ENCODE results near the gene KDM4D.

KDM4D gene

GRCh38 chr11:94933223-94934130 lies 40.0 kb upstream of the KDM4D start:
- H3K4me1 ChIP-seq (ENCODE audit: control insufficient read depth in 2 of 2, insufficient read depth in 2 of 2, low read length in 2 of 2), result no peaks in the 10 kb centered on the region
- no peak overlapping the region for H3K27ac ChIP-seq (ENCODE audit: low read depth in 2 of 2, low read length in 2 of 2)
- no peaks in the 10 kb centered on the region for H3K36me3 ChIP-seq (ENCODE audit: control insufficient read depth in 2 of 2, insufficient read depth in 2 of 2, low read length in 2 of 2)
- no peaks in the 10 kb centered on the region for H3K27me3 ChIP-seq (ENCODE audit: control insufficient read depth in 2 of 2, insufficient read depth in 2 of 2, low read length in 2 of 2)
- no peak overlapping the region for H3K9ac ChIP-seq (ENCODE audit: low read depth in 1 of 2, low read length in 2 of 2)
- H3K9me3 ChIP-seq (ENCODE audit: control insufficient read depth in 2 of 2, low read length in 2 of 2), result no peaks in the 10 kb centered on the region
- no peak overlapping the region for H3K4me3 ChIP-seq (ENCODE audit: low read length in 2 of 2)

GRCh38 chr11:94934362-94934761 lies 39.1 kb upstream of the KDM4D start:
- H3K36me3 ChIP-seq (ENCODE audit: control insufficient read depth in 2 of 2, insufficient read depth in 2 of 2, low read length in 2 of 2), result no peaks in the 10 kb centered on the region
- no peak overlapping the region for H3K4me3 ChIP-seq (ENCODE audit: low read length in 2 of 2)
- H3K9me3 ChIP-seq (ENCODE audit: control insufficient read depth in 2 of 2, low read length in 2 of 2), result no peaks in the 10 kb centered on the region
- no peak overlapping the region for H3K9ac ChIP-seq (ENCODE audit: low read depth in 1 of 2, low read length in 2 of 2)
- no peak overlapping the region for H3K27ac ChIP-seq (ENCODE audit: low read depth in 2 of 2, low read length in 2 of 2)
- no peaks in the 10 kb centered on the region for H3K4me1 ChIP-seq (ENCODE audit: control insufficient read depth in 2 of 2, insufficient read depth in 2 of 2, low read length in 2 of 2)
- no peaks in the 10 kb centered on the region for H3K27me3 ChIP-seq (ENCODE audit: control insufficient read depth in 2 of 2, insufficient read depth in 2 of 2, low read length in 2 of 2)

GRCh38 chr11:94934846-94935245 lies 38.7 kb upstream of the KDM4D start:
- Histone ChIP-seq H3K27me3 (ENCODE audit: control insufficient read depth in 2 of 2, insufficient read depth in 2 of 2, low read length in 2 of 2) (no peaks in the 10 kb centered on the region), H3K4me1 (ENCODE audit: control insufficient read depth in 2 of 2, insufficient read depth in 2 of 2, low read length in 2 of 2) (no peaks in the 10 kb centered on the region), H3K9me3 (ENCODE audit: control insufficient read depth in 2 of 2, low read length in 2 of 2) (no peaks in the 10 kb centered on the region), H3K9ac (ENCODE audit: low read depth in 1 of 2, low read length in 2 of 2) (no peak overlapping the region), H3K27ac (ENCODE audit: low read depth in 2 of 2, low read length in 2 of 2) (no peak overlapping the region), H3K36me3 (ENCODE audit: control insufficient read depth in 2 of 2, insufficient read depth in 2 of 2, low read length in 2 of 2) (no peaks in the 10 kb centered on the region), H3K4me3 (ENCODE audit: low read length in 2 of 2) (no peak overlapping the region)

GRCh38 chr11:94938095-94939055 lies 35.1 kb upstream of the KDM4D start:
- Histone ChIP-seq H3K4me3 (ENCODE audit: low read length in 2 of 2) (no peak overlapping the region), H3K27me3 (ENCODE audit: control insufficient read depth in 2 of 2, insufficient read depth in 2 of 2, low read length in 2 of 2) (peaks cover 0 to 3% of the 10 kb centered on the region in 2 donors), H3K9me3 (ENCODE audit: control insufficient read depth in 2 of 2, low read length in 2 of 2) (no peaks in the 10 kb centered on the region), H3K9ac (ENCODE audit: low read depth in 1 of 2, low read length in 2 of 2) (no peak overlapping the region), H3K27ac (ENCODE audit: low read depth in 2 of 2, low read length in 2 of 2) (no peak overlapping the region), H3K4me1 (ENCODE audit: control insufficient read depth in 2 of 2, insufficient read depth in 2 of 2, low read length in 2 of 2) (no peaks in the 10 kb centered on the region), H3K36me3 (ENCODE audit: control insufficient read depth in 2 of 2, insufficient read depth in 2 of 2, low read length in 2 of 2) (no peaks in the 10 kb centered on the region)

- Histone ChIP-seq H3K27me3 (ENCODE audit: control insufficient read depth in 2 of 2, insufficient read depth in 2 of 2, low read length in 2 of 2) (peaks cover 0 to 3% of the 10 kb centered on the region in 2 donors), H3K9ac (ENCODE audit: low read depth in 1 of 2, low read length in 2 of 2) (no peak overlapping the region), H3K4me1 (ENCODE audit: control insufficient read depth in 2 of 2, insufficient read depth in 2 of 2, low read length in 2 of 2) (no peaks in the 10 kb centered on the region), H3K27ac (ENCODE audit: low read depth in 2 of 2, low read length in 2 of 2) (no peak overlapping the region), H3K9me3 (ENCODE audit: control insufficient read depth in 2 of 2, low read length in 2 of 2) (no peaks in the 10 kb centered on the region), H3K4me3 (ENCODE audit: low read length in 2 of 2) (no peak overlapping the region), H3K36me3 (ENCODE audit: control insufficient read depth in 2 of 2, insufficient read depth in 2 of 2, low read length in 2 of 2) (no peaks in the 10 kb centered on the region)
These were observed 34.2 kb upstream of the KDM4D start for GRCh38 chr11:94939346-94939745.

GRCh38 chr11:94941131-94941530 lies 32.4 kb upstream of the KDM4D start:
- H3K27ac ChIP-seq (ENCODE audit: low read depth in 2 of 2, low read length in 2 of 2), result no peak overlapping the region
- H3K9ac ChIP-seq (ENCODE audit: low read depth in 1 of 2, low read length in 2 of 2), result no peak overlapping the region

GRCh38 chr11:94946812-94947211 lies 26.7 kb upstream of the KDM4D start:
- H3K9ac ChIP-seq (ENCODE audit: low read depth in 1 of 2, low read length in 2 of 2), result no peak overlapping the region
- no peaks in the 10 kb centered on the region for H3K36me3 ChIP-seq (ENCODE audit: control insufficient read depth in 2 of 2, insufficient read depth in 2 of 2, low read length in 2 of 2)
- no peak overlapping the region for H3K27ac ChIP-seq (ENCODE audit: low read depth in 2 of 2, low read length in 2 of 2)
- H3K9me3 ChIP-seq (ENCODE audit: control insufficient read depth in 2 of 2, low read length in 2 of 2), result no peaks in the 10 kb centered on the region
- H3K4me3 ChIP-seq (ENCODE audit: low read length in 2 of 2), result no peak overlapping the region
- H3K27me3 ChIP-seq (ENCODE audit: control insufficient read depth in 2 of 2, insufficient read depth in 2 of 2, low read length in 2 of 2), result no peaks in the 10 kb centered on the region
- H3K4me1 ChIP-seq (ENCODE audit: control insufficient read depth in 2 of 2, insufficient read depth in 2 of 2, low read length in 2 of 2), result no peaks in the 10 kb centered on the region

More at GRCh38 chr11:94941131-94941530, 32.4 kb upstream of the KDM4D start:
- Histone ChIP-seq H3K9me3 (ENCODE audit: control insufficient read depth in 2 of 2, low read length in 2 of 2) (no peaks in the 10 kb centered on the region), H3K4me3 (ENCODE audit: low read length in 2 of 2) (no peak overlapping the region), H3K27me3 (ENCODE audit: control insufficient read depth in 2 of 2, insufficient read depth in 2 of 2, low read length in 2 of 2) (peaks cover 0 to 3% of the 10 kb centered on the region in 2 donors), H3K36me3 (ENCODE audit: control insufficient read depth in 2 of 2, insufficient read depth in 2 of 2, low read length in 2 of 2) (no peaks in the 10 kb centered on the region), H3K4me1 (ENCODE audit: control insufficient read depth in 2 of 2, insufficient read depth in 2 of 2, low read length in 2 of 2) (no peaks in the 10 kb centered on the region)

GRCh38 chr11:94948070-94948617 lies 25.4 kb upstream of the KDM4D start:
- no peak overlapping the region for H3K9ac ChIP-seq (ENCODE audit: low read depth in 1 of 2, low read length in 2 of 2)
- H3K4me3 ChIP-seq (ENCODE audit: low read length in 2 of 2), result no peak overlapping the region
- no peaks in the 10 kb centered on the region for H3K9me3 ChIP-seq (ENCODE audit: control insufficient read depth in 2 of 2, low read length in 2 of 2)
- no peak overlapping the region for H3K27ac ChIP-seq (ENCODE audit: low read depth in 2 of 2, low read length in 2 of 2)
- H3K36me3 ChIP-seq (ENCODE audit: control insufficient read depth in 2 of 2, insufficient read depth in 2 of 2, low read length in 2 of 2), result no peaks in the 10 kb centered on the region
- no peaks in the 10 kb centered on the region for H3K27me3 ChIP-seq (ENCODE audit: control insufficient read depth in 2 of 2, insufficient read depth in 2 of 2, low read length in 2 of 2)
- H3K4me1 ChIP-seq (ENCODE audit: control insufficient read depth in 2 of 2, insufficient read depth in 2 of 2, low read length in 2 of 2), result no peaks in the 10 kb centered on the region

- Histone ChIP-seq H3K9ac (ENCODE audit: low read depth in 1 of 2, low read length in 2 of 2) (no peak overlapping the region), H3K4me3 (ENCODE audit: low read length in 2 of 2) (no peak overlapping the region), H3K4me1 (ENCODE audit: control insufficient read depth in 2 of 2, insufficient read depth in 2 of 2, low read length in 2 of 2) (no peaks in the 10 kb centered on the region), H3K27me3 (ENCODE audit: control insufficient read depth in 2 of 2, insufficient read depth in 2 of 2, low read length in 2 of 2) (no peaks in the 10 kb centered on the region), H3K27ac (ENCODE audit: low read depth in 2 of 2, low read length in 2 of 2) (no peak overlapping the region), H3K36me3 (ENCODE audit: control insufficient read depth in 2 of 2, insufficient read depth in 2 of 2, low read length in 2 of 2) (peaks cover under 1 to 5% of the 10 kb centered on the region in 2 donors), H3K9me3 (ENCODE audit: control insufficient read depth in 2 of 2, low read length in 2 of 2) (no peaks in the 10 kb centered on the region)
These were observed 18.8 kb upstream of the KDM4D start for GRCh38 chr11:94954753-94955152.

GRCh38 chr11:94956963-94957362 lies 16.5 kb upstream of the KDM4D start:
- Histone ChIP-seq H3K4me3 (ENCODE audit: low read length in 2 of 2) (no peak overlapping the region), H3K36me3 (ENCODE audit: control insufficient read depth in 2 of 2, insufficient read depth in 2 of 2, low read length in 2 of 2) (peaks cover 10 to 13% of the 10 kb centered on the region in 2 donors), H3K27me3 (ENCODE audit: control insufficient read depth in 2 of 2, insufficient read depth in 2 of 2, low read length in 2 of 2) (no peaks in the 10 kb centered on the region), H3K9ac (ENCODE audit: low read depth in 1 of 2, low read length in 2 of 2) (no peak overlapping the region), H3K4me1 (ENCODE audit: control insufficient read depth in 2 of 2, insufficient read depth in 2 of 2, low read length in 2 of 2) (no peaks in the 10 kb centered on the region), H3K9me3 (ENCODE audit: control insufficient read depth in 2 of 2, low read length in 2 of 2) (no peaks in the 10 kb centered on the region), H3K27ac (ENCODE audit: low read depth in 2 of 2, low read length in 2 of 2) (no peak overlapping the region)

Measured in mucosa of rectum (tissue), 2 donors.